Stomach smooth muscle (tissue), 2 donors: Measurements from ENCODE around the gene STARD3NL.
"Not testable (repeated sequence)": the region's sequence is repeated elsewhere in the genome, so short reads cannot be mapped to it uniquely, and the experiment has no call there.

Source experiments
- H3K27ac ChIP-seq: one replicate; pipeline ENCODE4 v1.7.0; 2013; ENCODE audit warnings: mild to moderate bottlenecking, low read length, inconsistent platforms
- H3K27me3 ChIP-seq, 2 donors: one replicate each; pipeline ENCODE4 v1.7.0; 2013; ENCODE audit warnings: low read length in 2 of 2; ENCODE audit not compliant: insufficient read depth in 2 of 2, control insufficient read depth in 1 of 2
- H3K36me3 ChIP-seq, 2 donors: one replicate each; pipeline ENCODE4 v1.7.0; 2013; ENCODE audit warnings: low read length in 2 of 2; ENCODE audit not compliant: control insufficient read depth in 2 of 2, insufficient read depth in 2 of 2
- H3K4me1 ChIP-seq: one replicate; pipeline ENCODE4 v1.7.0; 2013; ENCODE audit warnings: low read length; ENCODE audit not compliant: control insufficient read depth, insufficient read depth
- H3K4me3 ChIP-seq, 2 donors: one replicate each; pipeline ENCODE4 v1.7.0; 2013; ENCODE audit warnings: low read length in 2 of 2
- H3K9ac ChIP-seq, 2 donors: one replicate each; pipeline ENCODE4 v1.7.0; 2013; ENCODE audit warnings: low read length in 2 of 2, mild to moderate bottlenecking in 1 of 2
- H3K9me3 ChIP-seq, 2 donors: one replicate each; pipeline ENCODE4 v1.7.0; 2013; ENCODE audit warnings: low read length in 2 of 2; ENCODE audit not compliant: control insufficient read depth in 2 of 2
- donor health status: healthy.
- donor health status: Pancreatic carcinoma.

The STARD3NL gene

GRCh38 chr7:38242814-38243213 lies 64.8 kb downstream of the STARD3NL start:
- Histone ChIP-seq H3K36me3 (no peaks in the 10 kb centered on the region), H3K4me3 (no peak overlapping the region), H3K9me3 (no peaks in the 10 kb centered on the region), H3K4me1 (no peaks in the 10 kb centered on the region), H3K27ac (no peak overlapping the region), H3K27me3 (no peaks in the 10 kb centered on the region), H3K9ac (no peak overlapping the region)

- not testable (repeated sequence) for H3K27me3 ChIP-seq, H3K36me3 ChIP-seq, H3K27ac ChIP-seq, H3K9ac ChIP-seq, H3K4me1 ChIP-seq, H3K4me3 ChIP-seq, H3K9me3 ChIP-seq
Observed at GRCh38 chr7:38243345-38243744, 65.3 kb downstream of the STARD3NL start.

- H3K27ac ChIP-seq = no peak overlapping the region
- H3K9ac ChIP-seq = no peak overlapping the region
- H3K4me3 ChIP-seq = no peak overlapping the region
- H3K9me3 ChIP-seq = no peaks in the 10 kb centered on the region
- no peaks in the 10 kb centered on the region for H3K4me1 ChIP-seq
- H3K36me3 ChIP-seq = no peaks in the 10 kb centered on the region
- no peaks in the 10 kb centered on the region for H3K27me3 ChIP-seq
Observed at GRCh38 chr7:38244516-38244915, 66.5 kb downstream of the STARD3NL start.

GRCh38 chr7:38245409-38245977 lies 67.4 kb downstream of the STARD3NL start:
- Histone ChIP-seq H3K9ac (no peak overlapping the region), H3K4me3 (no peak overlapping the region), H3K27me3 (no peaks in the 10 kb centered on the region), H3K36me3 (no peaks in the 10 kb centered on the region), H3K9me3 (no peaks in the 10 kb centered on the region), H3K27ac (no peak overlapping the region), H3K4me1 (no peaks in the 10 kb centered on the region)

GRCh38 chr7:38248069-38248567 lies 70.1 kb downstream of the STARD3NL start:
- no peaks in the 10 kb centered on the region for H3K9me3 ChIP-seq
- no peak overlapping the region for H3K9ac ChIP-seq
- no peaks in the 10 kb centered on the region for H3K4me1 ChIP-seq
- H3K27ac ChIP-seq = no peak overlapping the region
- H3K4me3 ChIP-seq = no peak overlapping the region
- no peaks in the 10 kb centered on the region for H3K36me3 ChIP-seq
- no peaks in the 10 kb centered on the region for H3K27me3 ChIP-seq

- H3K27ac ChIP-seq, H3K4me1 ChIP-seq, H3K9ac ChIP-seq, H3K9me3 ChIP-seq, H3K27me3 ChIP-seq, H3K36me3 ChIP-seq, H3K4me3 ChIP-seq: not testable (repeated sequence)
Observed at GRCh38 chr7:38249849-38250248, 71.8 kb downstream of the STARD3NL start.

- no peaks in the 10 kb centered on the region for H3K9me3 ChIP-seq
- H3K27me3 ChIP-seq = no peaks in the 10 kb centered on the region
- H3K4me1 ChIP-seq = no peaks in the 10 kb centered on the region
- H3K4me3 ChIP-seq = no peak overlapping the region
- no peak overlapping the region for H3K27ac ChIP-seq
- H3K9ac ChIP-seq = no peak overlapping the region
- H3K36me3 ChIP-seq = no peaks in the 10 kb centered on the region
Observed at GRCh38 chr7:38257350-38257677, 79.3 kb downstream of the STARD3NL start.

- H3K27ac ChIP-seq, H3K27me3 ChIP-seq, H3K4me3 ChIP-seq, H3K36me3 ChIP-seq, H3K9ac ChIP-seq, H3K4me1 ChIP-seq, H3K9me3 ChIP-seq: not testable (repeated sequence)
Observed at GRCh38 chr7:38259157-38259556, 81.1 kb downstream of the STARD3NL start.

- H3K9me3 ChIP-seq, H3K27ac ChIP-seq, H3K4me3 ChIP-seq, H3K4me1 ChIP-seq, H3K36me3 ChIP-seq, H3K9ac ChIP-seq, H3K27me3 ChIP-seq: not testable (repeated sequence)
Observed at GRCh38 chr7:38261601-38262000, 83.6 kb downstream of the STARD3NL start.

- H3K4me1 ChIP-seq, H3K36me3 ChIP-seq, H3K9me3 ChIP-seq, H3K4me3 ChIP-seq, H3K9ac ChIP-seq, H3K27ac ChIP-seq, H3K27me3 ChIP-seq: not testable (repeated sequence)
Observed at GRCh38 chr7:38262026-38262425, 84.0 kb downstream of the STARD3NL start.

- no peaks in the 10 kb centered on the region for H3K4me1 ChIP-seq
- no peaks in the 10 kb centered on the region for H3K27me3 ChIP-seq
- no peak overlapping the region for H3K4me3 ChIP-seq
- H3K27ac ChIP-seq = no peak overlapping the region
- no peaks in the 10 kb centered on the region for H3K9me3 ChIP-seq
- H3K9ac ChIP-seq = no peak overlapping the region
- H3K36me3 ChIP-seq = no peaks in the 10 kb centered on the region
Observed at GRCh38 chr7:38262545-38262944, 84.5 kb downstream of the STARD3NL start.
